GM18498 (cell line): ENCODE results near the gene NUB1.

ENCODE experiments used
- ATAC-seq: cut with Tn5 transposase; IDR thresholded peaks from one replicate; pipeline ENCODE4 v1.9.1; 2021; ENCODE audit warnings: mild to moderate bottlenecking, moderate library complexity; ENCODE audit not compliant: unreplicated experiment

NUB1 gene

DNA sequence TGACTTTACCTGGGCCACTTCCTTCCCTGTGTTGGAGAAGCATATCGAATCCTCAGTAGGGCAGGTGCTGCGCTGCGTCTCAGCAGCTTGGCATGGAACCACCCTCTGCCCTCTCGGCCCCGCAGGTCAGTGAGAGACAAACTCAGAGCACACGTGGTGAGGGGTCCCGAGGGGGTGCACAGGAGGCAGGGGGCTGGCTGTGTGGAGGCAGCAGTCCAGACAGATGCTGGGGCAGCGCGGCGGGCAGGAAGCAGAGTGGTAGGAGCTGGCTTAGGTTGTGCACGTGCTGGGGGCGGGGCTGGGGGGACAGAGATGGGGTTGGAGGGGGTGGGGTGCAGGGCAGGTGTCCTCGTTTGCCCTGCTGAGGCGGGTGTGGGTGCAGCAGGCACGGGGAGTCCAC lies 33.1 kb downstream of the NUB1 start:
- ATAC-seq, result no peak

DNA sequence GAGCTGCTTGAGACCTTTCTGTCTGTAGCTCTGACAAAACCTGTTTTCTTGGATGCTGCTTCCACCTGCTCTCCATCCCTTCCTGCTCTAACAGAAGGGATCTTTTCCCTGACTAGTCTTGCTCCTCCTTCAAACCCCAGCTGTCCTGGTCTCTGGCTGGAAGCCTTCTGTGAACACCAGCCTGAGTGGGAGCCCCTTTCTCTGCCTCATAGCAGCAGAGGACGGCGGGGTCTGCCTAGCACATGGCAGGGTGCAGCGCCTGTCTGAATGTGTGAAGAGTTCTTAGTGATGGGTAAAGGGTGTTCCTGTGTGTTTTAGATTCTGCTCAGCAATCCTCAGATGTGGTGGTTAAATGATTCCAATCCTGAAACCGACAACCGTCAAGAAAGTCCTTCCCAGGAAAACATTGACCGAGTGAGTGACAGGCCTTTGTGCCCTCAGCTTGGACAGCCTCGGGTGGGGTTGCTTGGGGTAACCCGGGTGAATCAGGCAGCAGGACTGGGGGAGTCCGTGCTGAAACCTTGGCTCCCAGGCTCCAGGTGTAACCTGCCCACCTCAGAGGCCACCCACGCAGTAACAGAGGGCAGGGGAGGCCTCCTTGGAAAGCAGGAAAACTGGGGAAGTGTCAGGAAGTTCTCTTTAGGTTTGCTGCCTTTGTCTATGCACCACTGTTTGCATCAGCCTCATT lies 34.1 kb downstream of the NUB1 start:
- no peak for ATAC-seq

DNA sequence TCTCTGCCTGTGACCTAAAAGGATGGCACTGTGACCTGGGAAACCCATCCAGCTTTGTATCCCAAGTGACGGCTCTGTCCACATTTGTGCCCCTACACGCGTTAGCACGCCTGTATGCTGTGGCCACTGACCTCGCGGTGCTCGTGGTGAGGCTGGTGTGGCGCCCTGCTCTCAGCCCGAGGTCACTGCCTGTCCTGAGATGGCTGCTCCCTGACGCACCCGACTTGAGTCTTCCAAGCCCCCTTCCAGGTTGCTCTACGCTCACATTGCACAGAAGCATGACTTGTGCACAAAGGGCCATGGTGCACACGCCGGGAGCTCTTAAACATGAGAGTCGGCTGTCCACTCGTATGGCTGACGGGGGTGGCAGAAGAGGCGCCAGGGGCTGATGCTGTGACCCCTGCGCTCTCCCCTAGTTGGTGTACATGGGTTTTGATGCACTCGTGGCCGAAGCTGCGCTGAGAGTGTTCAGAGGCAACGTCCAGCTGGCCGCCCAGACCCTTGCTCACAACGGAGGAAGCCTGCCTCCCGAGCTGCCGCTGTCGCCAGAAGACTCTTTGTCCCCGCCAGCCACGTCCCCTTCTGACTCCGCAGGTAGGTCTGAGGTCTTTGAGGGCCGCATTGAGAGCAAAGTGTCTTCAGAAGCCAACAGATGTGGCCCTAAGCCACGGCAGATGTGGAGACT lies 34.7 kb downstream of the NUB1 start:
- ATAC-seq, result no peak

DNA sequence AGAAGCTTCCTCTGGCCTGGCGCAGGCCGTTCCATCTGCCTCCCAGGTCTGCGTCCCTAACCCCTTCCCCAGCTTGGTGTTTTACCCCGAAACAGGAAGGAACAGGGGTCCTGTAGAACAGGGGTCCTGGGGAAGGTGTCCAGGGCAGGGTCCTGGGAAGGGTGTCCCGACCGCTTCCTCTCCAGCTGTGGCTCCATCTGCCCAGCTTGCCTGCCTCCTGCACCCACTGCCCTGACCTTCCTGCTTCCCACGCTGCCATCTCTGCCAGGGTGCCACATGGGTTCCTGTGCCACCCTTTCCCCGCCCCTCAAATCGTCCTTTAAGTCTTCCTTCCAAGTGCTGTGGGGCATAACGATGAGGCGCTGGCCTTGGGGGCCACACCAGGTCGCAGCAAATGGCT lies 35.8 kb downstream of the NUB1 start:
- no peak for ATAC-seq

DNA sequence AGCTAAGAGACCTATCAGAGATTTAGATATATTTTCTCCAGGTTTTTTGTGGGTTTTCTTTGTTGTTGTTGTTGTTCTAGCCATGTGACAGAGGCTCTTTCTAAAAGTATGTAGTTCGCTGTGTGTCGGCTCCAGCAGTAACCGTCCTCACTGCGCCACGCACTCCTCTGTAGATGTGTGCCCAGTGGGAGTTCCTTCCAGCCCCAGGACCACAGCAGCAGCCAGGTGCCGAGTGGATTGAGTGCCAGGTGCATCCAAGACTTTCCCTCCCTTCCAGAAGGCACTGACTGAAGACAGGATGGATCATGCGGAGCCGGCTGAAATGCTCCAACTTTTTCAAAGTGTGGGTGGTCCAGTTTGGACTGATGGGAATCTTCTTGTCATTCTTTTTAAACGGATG lies 36.4 kb downstream of the NUB1 start:
- no peak for ATAC-seq

DNA sequence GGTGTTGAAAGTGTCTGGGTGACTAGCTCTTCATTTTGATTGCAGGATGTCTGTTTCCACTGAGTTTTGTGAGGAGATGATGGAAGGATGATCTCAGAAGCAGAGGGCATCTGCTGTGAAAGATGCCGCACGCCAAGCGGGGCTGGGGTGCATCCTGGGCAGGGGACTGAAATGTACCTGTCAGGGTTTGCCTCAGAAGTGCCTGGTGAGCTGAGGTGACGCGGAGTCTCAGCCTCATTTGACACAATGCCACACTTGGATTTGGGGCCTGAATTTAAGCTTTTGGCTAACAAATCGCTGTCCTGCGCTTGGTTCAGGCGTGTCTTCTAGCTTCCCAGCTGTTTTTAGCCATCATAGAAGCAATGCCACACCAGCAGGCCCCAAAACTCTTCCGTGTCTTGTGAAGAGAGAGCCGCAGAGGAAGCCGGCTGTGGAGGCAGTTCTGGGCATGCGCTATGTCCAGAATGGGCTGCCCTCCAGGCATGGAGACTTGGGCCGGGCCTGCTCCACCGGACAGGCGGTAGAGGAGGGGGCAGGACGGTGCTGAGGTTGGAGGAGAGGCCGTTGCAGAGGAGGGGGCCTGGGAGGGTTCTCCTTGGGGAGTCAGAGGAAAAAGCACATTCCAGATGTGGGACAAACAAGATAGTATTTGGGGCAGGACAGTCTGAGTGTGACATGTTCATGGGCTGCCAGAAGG lies 37.0 kb downstream of the NUB1 start:
- no peak for ATAC-seq

DNA sequence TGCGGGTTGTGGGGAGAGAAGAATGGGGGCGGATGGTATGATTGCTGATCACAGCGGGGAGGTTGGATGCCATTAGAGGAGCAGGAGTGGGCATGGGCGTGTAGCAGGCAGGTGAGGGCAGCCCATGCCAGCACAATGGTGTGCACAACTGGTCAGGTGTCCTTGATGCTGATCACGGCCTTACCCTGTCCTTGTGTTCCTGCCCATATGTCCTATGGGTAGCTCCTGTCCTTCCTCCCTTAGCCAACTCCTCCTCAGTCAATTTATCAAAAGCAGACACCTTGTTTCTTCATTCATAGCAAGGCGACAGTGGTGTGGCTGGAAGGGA lies 37.5 kb downstream of the NUB1 start:
- no peak for ATAC-seq

DNA sequence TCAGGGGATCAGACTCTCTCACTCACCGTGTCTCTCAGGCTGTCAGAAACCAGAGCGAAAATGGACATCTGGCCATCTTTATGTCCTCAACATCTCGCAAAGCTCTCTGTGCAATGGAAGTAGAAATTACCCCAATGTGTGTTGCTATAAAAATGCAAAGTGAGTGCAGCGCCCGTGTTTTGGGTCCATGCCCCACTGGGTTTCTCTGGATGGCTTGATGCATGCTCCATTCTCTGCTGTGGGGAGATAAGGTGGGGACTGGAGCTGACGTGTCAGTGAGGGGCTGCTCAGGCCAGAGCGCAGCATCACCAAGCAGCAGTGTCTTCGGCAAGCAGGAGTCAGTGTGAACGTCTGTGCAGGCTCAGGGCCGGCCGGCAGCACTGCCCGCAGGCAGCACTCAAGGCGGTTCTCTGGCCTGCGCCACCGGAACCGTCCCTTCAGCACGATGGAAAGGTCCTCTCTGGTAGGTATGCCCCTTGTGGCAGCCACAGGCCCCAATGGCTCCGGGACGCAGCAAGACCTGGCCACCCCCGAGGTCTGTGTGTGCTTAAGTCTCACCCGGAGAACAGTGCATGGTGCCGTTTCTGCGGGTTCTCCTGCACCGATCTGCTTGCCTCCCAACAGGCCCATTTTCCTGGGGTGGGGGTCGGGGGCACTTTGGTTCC lies 38.1 kb downstream of the NUB1 start:
- ATAC-seq, result no peak

DNA sequence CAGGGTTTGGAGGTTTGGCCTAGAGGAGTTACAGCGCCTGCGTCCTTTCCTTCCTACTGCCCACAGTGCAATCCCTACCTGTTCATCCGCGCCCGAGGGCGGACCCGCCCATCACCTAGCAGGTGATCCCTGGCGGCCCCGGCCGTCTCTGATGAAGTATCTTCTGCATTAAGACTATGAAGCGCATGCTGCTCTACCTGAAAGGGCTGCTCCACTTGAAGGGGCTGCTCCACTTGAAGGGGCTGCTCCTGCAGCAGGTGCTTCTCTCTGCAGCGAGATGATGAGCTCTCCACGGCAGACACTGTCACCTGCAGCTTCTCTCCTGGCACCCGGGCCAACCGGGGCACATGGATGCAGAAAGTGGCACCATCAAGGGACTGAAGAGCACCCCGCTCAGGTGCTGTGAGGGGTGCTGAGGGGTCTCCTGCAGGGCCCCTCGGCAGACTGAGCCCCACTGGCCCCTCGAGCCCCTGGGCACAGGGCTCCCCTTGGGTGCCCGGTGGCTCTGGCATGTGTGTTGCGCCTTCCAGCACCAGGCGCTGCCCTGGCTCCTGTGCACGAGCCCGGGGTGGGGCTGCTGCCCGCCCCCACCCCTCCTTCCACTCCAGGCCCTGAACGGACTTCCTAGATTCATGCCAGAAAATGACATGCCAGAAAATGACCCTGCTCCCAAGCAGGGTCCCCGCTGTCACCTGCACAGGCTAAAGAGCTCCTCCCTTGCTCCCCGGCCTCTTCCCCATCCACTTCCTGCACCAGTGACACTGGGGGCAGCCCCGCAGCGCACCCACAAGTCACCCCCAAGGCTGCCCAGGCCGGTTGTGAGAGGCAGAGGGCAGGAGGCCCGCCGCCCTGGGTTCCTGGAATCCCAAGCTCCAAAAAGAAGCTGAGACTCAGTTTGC lies 38.8 kb downstream of the NUB1 start:
- ATAC-seq, result no peak

DNA sequence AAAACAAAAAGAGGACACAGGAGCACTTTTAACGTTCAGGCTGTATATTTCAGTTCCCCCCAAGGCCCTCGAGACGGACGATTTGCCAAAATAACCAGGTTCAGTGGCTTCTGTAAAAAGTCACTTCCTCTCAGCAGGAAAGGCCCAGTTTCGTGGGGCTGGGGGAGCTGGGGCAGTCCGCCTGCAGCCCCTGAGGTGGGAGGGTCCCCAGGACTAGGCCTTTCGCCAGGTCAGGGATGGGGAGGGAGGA lies 39.4 kb downstream of the NUB1 start:
- ATAC-seq, result no peak

DNA sequence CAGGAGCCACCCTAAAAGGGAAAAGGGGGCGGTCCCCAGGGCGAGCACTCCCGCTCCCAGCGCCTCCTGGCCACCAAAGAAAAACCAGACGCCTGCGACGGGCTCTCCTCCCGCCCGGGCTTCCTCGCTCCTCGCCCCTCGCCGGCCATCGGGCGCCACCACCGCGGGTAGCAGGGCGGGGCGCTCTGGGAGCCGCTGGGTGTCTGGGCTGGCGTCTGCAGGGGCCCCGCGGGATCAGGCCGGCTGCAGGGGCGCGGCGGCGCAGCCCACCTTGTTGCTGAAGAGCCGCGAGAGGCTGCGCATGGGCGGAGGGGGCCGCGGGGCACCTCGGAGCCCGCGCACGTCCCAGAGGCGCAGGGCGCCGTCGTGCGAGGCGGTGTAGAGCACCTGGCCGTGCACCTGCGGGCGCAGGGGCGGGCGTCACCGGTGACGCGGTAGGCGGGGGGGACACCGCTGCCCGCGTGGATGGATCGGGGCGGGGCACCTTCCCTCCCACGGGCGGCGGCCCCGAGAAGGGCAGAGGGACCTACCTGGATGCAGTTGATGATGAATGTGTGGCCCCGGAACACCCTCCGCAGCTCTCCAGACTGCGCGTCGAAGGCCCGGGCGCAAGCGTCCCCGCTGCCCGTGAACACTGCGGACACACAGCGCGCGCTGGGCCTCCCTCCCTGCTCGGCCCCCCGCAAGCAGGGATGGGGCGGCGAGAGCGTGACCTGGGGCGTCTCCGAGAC lies 39.9 kb downstream of the NUB1 start:
- ATAC-seq, result no peak

DNA sequence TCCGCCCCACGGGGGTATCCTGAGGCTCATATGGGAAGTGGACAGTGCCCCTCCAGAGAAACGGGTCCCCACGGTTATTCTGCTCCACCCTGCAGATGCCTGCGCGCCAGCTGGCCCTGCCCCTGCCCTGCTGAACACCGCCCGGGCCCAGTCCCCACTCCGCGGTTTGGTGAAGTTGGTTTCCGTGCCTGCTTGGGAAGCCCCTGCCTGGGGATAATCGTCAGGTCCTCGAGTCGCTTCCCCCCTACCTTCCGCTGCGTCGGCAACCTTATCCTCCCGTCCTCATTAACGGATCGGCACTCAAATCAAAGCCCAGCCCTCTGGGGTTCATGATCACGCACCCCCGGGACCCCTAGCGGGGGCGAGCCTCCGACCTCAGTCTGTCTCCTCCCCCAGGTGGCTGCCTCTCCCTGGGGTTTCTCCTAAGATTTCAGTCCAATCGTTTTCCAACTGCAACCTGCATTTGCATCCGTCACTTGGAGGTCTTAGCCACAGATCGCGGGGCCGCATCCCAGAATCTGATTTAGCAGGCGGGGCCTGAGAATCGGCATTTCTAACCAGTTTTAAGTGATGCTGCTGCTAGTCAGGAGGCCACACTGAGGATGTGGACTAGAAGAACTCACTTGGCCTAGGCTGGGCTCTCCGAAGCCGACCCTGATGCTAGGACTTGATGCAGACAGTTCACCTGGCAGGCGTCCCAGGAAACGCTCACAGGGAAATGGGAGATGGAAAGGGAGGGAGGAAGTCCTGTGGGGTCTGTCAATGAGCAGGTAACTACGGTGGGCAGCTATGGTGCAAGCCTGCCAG lies 40.7 kb downstream of the NUB1 start:
- ATAC-seq, result no peak

DNA sequence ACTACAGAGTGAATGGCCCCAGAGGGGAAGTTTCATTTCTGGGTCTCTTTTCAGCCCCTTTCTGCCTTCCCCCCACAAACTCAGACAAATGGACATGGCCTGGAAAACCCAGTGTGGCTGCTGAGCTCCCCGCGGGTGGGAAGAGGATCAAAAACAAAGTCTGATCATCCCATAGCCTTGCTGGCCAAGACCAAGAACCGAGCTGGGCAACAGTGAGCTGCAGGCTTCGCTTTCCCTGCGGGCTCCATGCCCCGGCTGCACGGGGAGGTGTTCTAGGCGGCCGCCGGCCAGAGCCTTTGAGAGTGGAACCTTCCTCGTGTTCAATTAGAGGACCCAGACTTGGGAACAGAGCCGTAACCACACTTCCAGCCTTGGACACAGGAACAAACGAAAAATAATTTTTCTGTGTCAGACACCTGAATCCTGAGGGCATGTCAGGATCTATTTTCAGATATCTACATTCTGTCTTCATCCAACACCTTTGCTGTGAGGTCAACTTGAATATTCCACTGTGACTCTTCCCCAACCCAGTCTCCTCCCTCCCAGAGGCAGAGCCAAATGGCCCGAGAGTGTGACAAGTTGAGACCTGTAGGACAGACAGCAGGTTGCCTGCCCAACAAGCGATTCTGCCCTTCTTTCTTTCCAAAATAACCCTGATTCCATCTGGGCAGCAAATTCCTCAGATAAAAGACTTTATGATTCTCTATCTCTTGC lies 42.2 kb downstream of the NUB1 start:
- no peak for ATAC-seq

DNA sequence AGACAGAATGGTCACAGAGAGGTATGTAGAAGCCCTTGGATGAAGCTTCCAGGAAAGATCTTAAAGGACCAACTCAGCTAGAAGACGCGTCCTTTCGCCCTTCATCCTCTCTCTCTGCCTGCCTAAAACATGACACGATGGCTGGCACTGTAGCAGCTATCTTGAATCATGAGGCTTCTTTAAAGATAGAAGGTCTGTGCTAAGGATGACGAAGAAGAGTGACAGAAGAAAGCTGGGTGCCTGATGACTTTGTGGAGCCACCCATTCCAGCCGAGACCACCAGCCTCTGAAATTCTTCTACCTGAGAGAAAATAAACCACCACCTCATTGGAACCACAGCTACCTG lies 42.7 kb downstream of the NUB1 start:
- ATAC-seq, result no peak

DNA sequence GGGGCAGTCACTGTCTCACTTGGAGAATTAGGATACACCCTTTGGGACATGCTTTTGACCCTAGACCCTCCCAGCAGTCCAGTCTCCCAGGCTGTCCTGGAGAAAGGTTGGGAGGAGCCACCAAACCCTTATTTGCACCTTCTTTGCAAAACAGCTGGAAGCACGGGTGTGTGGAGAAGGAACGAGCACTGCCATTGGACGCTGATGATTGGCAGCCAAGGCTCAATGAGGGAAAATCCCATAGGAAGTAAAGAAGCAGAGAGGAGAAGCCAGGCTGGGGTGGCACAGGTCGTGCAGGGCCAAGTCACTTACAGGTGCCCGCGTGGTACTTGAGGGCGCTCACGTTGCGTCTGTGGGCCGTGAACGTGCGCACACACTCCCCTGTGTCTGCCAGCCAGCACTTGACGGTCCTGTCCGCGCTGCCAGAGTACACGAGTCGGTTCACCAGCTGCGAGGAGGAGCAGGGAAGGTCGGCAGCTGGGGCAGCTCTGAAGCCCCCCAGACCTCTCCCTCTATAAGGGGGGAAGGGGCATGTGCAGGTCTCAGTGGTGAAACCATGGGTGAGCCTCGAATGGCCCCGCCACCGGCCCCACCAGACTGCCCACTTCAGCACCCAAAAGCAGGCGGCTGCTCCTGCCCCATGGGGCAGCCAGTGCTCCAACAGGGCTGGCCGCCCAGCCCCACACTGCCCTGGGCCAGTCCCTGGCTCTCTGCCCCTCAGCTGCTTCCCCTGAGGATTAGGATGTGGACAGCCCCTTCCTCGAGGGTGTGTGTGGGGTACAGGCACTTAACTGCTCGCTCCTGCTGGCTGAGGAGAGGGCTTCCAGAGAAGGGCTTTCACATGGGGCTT lies 43.4 kb downstream of the NUB1 start:
- ATAC-seq, result no peak

DNA sequence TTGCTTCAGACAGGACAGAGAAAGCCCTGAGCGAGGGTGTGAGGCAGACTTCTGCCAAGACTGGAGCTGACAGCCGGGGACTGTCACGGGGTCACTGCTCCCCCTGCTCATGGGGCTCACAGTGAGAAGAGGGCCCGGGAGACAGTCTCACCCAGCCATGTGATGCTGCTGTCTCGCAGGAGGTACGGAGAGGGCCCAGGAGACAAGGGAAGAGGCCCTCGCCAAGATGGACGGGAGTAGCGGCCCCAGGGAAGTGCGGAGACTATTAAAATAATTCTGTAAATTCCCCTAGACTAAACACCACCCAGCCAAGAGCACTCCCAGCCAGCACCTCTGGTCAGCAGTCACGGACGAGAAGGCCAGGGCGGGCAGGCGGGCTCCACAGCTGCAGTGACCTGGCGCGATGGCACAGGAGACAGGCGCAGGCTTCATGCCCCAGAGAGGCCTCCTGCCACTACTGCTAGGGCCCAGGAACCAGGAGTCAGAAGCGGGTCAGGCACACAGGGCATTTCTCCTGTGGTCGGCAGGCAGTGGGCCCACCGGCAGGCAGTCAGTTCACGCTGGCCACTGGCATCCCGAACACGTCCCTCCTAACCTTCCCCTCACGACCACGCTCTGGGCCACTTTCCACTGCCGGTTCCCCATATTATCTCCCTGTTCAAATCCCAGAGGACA lies 44.2 kb downstream of the NUB1 start:
- no peak for ATAC-seq

DNA sequence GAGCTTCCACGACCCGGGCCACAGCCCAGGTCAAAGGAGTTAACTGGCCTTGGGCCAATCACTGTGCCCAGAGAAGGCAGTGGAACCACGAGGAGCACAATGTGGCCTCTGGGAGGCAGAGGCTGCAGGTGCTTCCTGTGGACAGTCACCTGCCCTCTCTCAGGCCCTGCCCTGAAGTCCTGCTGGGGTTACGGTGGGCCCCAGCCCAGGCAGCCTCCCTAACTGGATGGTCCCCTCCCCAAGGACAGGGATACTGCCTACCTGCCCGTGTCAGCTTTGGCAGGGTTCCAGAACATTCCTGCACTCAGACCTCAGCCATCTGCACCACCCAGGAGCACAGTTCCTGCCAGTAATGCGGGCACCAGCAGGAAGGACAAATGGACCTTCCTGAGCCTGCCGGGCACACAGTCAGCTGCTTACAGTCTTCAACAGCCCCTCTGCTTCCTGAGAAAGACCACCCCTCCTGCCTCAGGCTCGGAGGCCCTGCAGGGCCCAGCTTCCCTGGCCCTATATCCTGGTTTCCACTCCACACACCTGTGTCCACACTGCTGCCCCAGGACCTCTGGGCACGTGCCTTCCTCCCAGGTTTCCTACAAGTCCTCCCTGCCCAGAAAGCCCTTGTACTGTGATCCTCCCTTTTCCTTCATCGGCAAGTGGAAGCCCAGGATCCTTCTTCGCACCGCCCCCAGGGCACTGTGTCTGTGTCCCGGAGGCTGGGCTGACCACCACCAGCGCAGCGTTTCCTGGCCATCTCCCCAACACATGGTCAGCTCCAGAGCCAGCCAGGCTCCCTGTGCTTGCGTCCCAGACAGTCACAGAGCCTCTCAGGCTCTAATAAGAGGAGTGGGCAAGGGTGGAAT lies 44.9 kb downstream of the NUB1 start:
- no peak for ATAC-seq
